GM21367 (cell line): ENCODE data around the gene CEACAM4.
"Not testable (repeated sequence)": the region's sequence is repeated elsewhere in the genome, so short reads cannot be mapped to it uniquely, and the experiment has no call there.

ENCODE experiments used
- ATAC-seq: cut with Tn5 transposase; IDR thresholded peaks from one replicate; pipeline ENCODE4 v1.9.1; 2021; ENCODE audit not compliant: unreplicated experiment

CEACAM4 gene

DNA sequence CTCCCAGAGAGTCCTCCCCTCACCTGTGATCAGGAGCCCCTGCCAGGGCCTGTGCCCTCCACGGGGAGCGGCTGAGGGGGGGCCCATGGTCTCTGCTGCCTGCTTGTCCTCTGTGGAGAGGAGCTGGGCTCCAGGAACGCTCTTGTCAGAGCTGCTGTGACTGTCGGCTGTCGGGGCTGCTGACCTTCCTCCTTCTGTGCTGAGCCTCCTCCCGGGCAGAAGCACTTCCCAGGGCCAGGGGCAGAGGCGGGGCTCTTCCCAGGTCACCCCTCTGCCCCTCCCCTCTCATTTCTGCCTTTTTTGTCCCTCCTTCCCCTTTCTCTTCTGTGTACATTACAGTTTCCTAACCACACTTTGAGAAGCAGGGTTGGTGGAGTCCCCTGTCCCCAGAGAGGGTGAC is at the start of gene CEACAM4:
Gene CEACAM4, minus strand, starts transcription at position 198 of the 400 bp plus-strand sequence. Its CDS starts 111 bp downstream, at position 87.
- ATAC-seq: no peak

DNA sequence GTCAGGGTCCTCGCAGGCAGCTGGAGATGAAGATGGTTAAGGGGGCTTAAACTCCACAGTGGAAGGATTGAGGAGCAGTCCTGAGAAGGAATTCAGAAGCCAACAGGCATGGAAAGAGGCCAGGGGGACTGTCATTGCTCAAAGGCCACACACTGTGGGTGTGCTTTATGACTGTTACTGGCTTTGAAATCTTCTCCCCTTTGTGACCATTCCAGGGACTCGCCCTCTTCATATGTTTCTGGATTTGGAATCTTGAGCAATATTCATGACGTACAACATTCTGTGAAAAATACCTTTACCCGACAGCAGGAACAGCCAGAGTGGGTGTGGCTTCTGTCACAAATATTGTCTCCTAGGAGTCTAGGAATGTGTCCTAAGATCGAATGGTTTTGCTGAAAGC is 44.6 kb upstream of the CEACAM4 start:
- no peak for ATAC-seq

DNA sequence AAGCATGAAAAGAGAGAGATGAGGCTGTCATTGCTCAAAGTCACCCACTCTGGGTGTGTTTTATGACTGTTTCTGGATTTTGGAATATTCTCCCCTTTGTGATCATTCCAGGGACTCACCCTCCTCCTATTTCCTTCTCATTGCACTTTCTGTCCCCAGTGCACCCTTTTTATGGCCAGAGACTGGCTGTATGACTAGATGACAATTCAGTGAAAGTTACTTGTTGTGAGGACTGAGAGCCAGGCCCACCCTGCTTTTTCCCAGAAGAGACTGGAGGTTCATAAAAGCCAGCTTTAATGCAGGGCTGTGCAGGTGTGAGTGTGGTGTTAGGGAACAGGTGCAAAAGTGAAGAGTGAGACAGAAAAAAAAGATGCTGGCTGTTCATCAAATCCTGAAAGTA is 43.9 kb upstream of the CEACAM4 start:
- ATAC-seq: no peak

DNA sequence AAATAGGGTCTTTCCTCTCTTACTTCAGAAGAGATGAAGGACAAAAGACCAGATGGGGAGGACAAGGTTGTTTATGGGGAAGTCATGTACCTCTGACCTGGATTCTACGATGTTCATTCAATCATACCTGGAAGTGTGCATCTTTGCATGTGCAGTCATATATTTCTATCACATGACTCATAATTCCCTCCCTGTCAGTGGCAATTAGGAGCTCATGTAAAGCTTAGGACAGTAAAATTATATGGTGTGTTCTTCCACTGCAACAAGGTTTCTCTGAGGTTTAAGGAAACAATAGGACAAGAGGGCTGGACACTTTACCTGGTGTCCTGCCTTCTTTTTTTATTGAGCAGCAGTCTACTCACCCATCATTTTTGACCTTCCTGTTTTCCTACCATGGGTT is 41.4 kb upstream of the CEACAM4 start:
- ATAC-seq: no peak

DNA sequence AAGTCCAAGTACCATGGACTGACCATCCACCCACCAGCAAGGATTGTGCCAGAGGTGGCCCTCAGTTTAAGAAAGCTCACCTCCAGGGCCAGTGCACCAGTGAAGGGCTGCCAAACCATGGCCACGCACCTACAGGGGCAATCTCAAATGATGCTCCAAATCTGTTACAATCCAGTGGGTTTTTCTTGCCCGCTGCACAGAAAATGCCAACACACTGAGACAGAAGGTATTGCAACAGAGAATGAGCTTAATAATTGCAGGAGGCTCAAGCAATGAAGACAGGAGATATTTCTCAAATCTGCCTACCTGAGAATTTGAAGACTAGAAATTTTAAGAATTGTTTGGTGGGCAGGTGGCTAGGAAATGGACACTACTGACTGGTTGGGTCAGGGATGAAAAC is 39.2 kb upstream of the CEACAM4 start:
- ATAC-seq: no peak

DNA sequence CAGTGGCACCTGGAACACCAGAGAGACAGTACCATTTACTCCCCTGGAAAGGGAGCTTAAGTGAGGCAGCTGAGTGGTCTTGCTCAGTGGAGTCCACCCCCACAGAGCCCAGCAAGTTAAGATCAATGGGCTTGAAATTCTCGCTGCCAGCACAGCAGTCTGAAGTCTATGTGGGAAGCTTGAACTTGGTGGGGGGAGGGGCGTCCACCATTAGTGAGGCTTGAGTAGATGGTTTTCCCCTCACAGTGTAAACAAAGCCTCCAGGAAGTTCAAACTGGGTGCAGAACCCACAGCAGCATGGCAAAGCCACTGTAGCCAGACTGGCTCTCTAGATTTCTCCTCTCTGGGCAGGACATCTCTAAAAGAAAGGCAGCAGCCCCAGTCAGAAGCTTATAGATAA is 30.3 kb upstream of the CEACAM4 start:
- ATAC-seq: no peak

DNA sequence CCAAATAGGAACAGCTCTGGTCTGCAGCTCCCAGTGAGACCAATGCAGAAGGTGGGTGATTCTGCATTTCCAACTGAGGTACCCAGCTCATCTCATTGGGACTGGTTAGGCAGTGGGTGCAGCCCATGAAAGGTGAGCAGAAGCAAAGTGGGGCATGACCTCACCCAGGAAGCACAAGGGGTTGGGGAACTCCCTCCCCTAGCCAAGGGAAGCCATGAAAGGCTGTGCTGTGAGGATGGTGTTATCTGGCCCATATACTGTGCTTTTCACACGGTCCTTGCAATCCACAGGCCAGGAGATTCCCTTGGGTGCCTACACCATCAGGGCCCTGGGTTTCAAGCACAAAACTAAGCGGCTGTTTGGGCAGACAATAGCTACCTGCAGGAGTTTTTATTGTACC is 29.9 kb upstream of the CEACAM4 start:
- not testable (repeated sequence) for ATAC-seq

DNA sequence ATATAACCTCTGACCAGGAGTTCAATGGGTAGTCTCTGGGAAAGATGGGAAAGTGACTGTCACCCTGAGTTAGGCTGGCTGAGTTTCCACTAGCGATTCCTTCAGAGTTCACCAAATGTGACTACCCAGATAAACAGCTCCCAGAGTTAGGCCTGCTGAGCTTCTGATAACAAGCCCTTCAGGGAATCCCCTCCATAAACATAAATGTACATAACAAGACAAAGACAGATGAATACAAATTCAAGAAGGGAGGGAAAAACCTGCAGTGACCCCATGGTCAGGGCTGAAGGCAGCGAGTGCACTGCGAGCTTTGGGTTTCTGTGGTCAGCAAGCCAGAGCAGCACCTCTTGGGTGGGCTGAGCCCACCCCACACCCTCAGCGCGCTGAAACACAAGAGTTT is 25.4 kb upstream of the CEACAM4 start:
- no peak for ATAC-seq

DNA sequence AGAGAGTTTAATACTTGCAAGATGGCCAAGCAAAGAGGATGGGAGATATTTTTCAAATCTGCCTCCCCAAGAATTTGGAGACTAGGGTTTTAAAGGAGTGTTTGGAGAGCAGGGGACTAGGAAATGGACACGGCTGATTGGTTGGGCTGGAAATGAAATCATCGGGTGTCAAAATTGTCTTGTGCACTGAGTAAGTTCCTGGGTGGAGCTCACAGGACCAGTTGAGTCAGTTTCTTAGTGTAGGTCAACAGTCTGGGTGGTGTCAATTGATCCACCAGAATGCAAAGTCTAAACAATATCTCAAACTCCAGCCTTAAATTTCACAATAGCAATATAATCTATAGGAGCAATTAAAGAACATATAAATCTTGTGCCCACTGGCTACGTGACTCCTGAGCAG is 23.0 kb upstream of the CEACAM4 start:
- ATAC-seq: no peak

DNA sequence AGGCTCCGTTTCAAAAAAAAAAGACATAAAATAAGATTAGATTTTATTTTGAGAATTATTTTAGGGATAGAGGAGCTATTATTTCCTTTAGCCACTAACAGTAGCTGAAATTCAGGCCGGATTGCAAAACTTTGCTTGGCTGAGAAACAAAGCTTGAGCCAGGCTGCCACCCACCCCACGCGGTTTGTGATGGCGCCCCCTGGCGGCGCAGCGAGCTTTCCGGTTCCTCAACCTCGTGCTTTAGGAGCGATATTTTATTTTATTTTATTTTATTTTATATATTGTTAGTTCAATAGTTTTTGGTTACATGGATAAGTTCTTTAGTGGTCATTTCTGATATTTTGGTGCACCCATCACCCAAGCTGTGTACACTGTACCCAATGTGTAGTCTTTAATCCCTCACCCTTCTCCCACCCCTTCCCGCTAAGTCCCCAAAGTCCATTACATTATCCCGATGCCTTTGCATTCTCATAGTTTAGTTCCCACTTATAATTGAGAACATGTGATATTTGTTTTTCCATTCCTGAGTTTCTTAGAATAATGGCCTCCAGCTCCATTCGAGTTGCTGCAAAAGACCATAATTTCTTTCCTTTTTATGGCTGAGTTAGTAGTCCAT is 19.8 kb upstream of the CEACAM4 start:
- ATAC-seq: no peak

DNA sequence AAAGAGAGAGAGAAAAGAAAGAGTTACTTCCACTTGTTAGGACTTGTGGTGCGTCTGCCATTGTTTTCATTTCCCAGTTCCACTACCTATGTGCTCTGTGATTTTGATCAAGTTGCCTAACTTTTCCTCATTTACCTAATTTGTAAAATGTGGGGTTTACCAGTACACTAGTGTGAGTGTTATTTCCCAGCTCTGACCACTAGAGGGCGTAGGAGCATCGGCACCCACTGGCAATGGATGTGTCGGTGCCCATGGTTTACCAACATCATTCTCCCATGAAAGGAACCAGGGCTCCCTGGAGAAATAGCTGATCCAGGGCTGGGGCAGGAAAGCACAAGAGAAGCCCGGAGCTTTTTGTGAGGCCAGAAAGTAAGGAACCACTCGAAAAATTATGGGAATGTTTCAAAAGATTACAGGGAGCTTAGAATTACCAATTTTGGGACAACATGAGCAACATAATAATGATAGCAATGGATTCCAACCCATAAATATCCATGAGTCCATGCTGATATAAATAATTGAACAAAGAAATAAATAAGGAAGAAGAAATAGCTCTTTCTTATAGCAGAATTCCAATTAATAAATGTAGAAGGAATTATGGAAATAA is 15.1 kb upstream of the CEACAM4 start:
- ATAC-seq: no peak

DNA sequence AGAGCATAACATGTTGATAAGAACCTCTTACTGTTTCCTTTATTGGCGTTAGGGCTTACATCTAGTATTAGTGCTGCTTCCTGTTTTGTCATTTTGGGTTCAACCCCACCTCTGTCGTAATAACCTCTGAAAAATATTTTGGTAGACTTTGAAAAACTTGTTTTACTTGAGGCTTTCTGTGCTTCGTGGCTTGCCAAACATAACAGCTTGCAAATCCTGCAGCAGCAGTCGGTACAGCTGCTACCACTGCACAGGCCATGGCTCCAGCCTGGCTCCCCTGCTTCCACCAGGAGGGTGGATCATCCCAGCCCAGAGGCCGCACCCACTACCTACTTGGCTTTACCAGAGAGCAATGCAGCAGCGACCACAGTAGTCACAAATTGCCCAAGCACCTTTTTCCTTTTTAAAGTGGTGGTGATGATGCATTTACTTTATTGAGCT is 11.8 kb upstream of the CEACAM4 start:
- no peak for ATAC-seq

DNA sequence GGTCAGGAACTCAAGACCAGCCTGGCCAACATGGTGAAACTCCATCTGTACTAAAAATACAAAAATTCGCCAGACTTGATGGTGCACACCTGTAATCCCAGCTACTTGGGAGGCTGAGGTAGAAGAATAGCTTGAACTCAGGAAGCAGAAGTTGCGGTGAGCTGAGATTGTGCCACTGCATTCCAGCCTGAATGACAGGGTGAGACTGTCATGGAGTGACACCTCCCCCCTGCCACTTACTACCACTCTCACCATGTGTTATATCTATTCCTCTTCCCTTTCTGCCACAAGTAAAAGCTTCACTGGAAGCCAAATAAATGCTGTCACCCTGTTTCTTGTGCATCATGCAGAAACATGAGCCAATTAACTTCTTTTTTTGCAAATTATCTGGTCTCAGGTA is 10.6 kb upstream of the CEACAM4 start:
- ATAC-seq: no peak

DNA sequence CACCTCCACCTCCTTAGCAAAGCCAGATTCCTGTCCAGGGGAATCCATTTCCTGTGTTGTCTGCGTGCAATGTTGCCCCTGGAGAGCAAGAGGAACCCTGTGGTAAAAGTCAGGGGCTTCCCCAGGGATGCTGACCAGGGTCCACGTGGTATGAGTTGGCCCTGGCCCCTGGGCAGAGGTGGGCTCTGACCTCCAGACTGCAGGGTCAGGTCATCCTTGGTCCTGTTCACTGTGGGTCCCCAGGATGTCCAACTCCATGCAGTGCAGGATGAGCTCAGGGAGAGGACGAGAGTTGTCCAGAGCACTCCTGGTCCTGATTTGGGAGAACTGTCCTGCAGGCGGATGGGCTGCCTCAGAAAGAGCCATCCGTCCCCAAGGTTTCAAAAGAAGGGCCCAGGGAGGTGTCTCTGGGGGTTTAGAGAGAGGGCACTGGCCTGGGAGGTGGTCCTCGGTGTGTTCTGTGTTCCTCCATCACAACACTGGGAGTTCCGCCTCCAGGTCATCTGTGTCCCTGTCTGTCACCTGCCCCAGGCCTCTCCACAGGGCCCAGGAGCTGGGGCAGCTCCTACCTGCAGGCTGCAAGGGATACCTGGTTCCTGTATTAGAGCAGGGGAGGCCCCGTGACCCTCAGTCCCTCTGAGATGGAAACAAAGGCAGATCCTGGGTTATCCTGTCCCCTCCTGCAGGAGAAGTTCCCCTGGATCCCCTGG is 1.2 kb upstream of the CEACAM4 start:
- ATAC-seq: no peak

DNA sequence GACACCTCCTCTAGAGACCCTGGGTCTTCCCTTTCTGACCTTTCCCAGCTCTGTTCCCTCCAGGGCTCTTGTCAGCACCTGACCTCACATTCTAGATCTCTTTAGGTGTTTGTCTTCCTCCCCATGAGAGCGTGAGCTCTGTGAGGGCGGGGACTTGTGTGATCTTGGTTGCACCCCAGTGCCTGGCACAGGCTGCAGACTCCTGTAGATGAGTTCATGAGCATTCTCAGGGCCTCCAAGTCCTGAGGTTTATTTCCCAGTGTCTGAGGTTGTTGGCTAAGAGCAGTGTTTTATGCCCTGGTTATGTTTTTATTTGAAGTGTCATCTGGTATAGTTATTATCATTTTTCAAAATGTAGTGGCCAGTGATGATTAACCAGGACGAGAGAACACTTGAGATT is 596 bp downstream of the CEACAM4 start:
- no peak for ATAC-seq

DNA sequence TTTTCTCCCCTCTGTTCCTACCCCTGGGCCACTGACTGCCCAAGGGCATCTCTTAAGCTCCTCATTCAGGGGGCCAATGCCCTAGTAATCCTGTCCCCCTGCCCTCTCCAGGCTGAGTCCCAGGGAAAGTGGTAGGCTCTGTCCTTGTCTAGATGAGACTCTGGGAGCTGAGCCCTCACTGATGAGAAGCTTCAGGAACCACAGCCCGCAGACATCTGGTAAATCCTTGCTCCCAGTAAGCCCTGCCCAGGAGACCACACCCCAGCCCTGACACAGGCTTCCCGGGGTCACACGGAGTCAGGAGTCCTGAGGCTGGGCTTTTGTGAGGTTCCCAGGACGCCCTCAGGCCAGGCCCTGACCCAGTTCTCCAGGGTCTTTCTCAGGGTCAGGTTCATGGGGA is 1.9 kb downstream of the CEACAM4 start:
- ATAC-seq: no peak

DNA sequence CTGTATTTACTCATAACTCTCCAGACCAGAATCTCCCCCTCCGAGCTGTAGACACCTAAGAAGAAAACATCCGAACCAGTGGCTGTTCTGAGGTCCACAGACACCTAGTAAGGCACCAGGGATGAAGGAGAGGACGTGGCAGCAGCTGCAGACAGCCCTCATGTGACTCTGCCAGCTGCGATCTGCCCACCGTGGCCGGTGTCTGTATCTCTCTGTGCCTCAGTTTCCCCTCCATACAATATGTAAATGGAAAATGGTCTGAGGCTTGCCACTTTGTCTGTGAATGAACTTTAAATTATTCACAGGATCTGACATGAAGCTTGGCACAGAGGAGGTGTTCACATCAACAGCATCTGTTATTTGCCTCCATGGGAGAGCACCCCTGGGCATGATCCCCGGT is 2.4 kb downstream of the CEACAM4 start:
- ATAC-seq: no peak

DNA sequence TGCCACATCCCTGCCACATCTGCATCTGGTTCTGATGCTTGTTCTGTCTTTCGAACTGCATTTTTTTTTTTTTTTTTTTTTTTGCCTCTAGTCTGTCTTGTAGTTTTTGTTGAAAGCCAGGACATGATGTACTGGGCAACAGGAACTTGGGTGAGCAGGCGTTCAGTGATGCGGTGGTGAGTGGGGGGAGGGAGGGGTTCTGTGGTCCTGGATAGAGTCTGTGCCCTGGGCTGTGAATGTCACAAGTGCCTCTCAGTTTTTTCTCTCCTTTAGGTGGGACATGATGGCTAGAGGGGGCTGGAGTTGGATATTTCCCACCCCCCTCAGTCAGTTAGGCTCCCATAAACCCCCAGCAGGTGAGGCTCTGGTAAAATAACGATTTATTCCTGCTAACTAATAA is 3.5 kb downstream of the CEACAM4 start:
- no peak for ATAC-seq

DNA sequence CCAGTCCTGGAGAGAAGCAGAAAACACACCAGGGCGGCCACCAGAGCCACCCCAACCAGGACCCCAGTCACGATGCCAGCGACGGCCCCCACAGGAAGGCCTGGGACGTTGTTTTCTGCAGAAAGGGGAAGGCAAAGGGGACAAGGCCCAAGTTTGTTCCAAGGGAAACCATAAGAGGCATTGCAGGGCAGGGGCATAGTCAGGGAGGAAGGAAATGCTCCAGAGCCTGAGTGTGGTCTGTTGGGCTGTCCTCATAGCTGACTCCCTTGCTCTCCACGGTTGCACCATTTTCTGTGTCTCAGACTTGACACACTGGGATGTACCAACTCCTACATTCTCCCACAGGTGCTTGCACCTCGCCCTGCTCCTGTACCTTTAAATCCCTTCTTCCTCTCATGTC is 5.2 kb downstream of the CEACAM4 start:
- no peak for ATAC-seq

DNA sequence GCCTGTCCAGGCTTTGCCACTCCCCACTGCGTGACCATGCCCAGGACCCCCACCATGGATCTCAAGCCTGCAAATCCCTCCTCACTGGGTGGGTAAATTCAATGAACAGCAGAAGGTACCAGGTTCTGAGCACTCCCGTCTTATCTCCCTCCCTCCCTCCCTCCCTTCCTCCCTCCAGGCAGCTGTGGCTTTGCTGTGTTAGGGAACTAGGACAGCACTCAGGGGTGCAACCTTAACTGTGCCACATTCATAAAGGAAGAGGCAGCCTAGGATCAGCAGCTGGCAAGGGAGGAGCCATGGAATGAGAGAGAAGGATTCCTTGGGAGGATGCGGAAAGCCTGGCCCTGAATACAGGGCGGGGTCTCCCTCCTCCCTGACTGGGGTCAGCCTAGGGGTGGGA is 5.6 kb downstream of the CEACAM4 start:
- ATAC-seq: no peak

DNA sequence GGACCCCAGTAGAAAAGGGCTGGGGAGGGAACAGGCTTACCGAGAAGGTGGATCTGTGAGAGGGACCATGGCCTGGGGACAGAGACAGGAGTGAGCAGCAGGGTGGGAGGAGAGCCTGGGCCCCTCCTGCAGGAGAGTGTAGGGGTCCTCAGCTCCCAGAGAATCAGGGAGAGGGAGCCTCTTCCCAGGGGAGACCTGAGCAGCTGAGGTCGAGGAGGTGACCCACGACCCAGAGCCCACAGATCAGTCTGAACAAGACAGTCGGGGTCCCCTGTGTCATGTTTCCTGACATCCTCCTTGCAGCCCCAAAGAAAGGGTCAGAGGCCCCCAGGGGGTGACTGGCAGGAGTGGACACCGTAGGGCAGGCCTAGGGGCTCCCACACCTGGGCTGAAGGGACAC is 6.7 kb downstream of the CEACAM4 start:
- ATAC-seq: no peak

DNA sequence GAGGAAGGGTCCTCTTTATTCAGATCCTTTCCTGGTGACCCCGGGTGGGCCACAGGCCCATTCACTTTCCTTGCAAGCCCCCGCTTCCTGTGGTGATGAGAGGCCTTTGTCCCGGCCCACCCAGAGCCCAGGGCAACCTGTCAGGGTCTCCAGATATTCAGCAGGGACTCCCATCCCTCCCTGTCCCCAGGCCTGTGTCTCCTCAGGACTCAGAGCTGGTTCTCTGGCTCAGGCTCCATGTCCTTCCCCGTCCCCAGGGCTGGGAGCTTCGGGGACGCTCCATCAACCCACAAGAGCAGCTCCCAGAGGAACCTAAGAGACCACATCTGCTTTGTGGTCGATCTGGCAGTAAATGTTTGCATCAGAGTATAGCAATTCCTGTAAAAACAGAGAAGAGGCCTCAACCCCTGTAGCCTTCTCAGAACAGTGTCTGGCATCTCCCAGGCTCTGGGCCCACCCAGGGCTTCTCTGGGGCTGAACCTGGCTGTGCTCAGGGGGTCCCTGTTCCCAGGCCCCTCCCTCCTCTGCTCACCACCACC is 7.8 kb downstream of the CEACAM4 start:
- ATAC-seq: no peak
